ENCODE results near the gene RELCH. TPM values are rescaled to one million over a fixed set of nuclear protein-coding genes. Genes with fewer than 3 reads are reported as not detected.

Gene RELCH
- total RNA-seq, 4 donors from 2014 or later = 37.0 to 117 (median 68.7) TPM

- in situ Hi-C loops (cut with MboI; ENCODE audit: low pct_ligation_motif_present in 1 of 4, low pct_unique_long_range_greater_than_20kb in 1 of 4, low sequenced_read_pairs in 3 of 4) = no loop called here
- no peaks in the 10 kb centered on the region for H3K27me3 ChIP-seq
- no peak overlapping the region for H3K4me3 ChIP-seq
- intact Hi-C loops (cut with DNase I; ENCODE audit: low total_unique reads) = no loop called here
- TF ChIP-seq EP300 (IDR thresholded peaks at IDR 0.05; ENCODE audit: low read depth) (no peak), POLR2A (IDR thresholded peaks at IDR 0.05) (no peak), POLR2AphosphoS5 (IDR thresholded peaks at IDR 0.05) (no peak), CTCF (IDR thresholded peaks at IDR 0.05) (no peak)
- WGBS, 2 donors (ENCODE audit: low coverage in 1 of 2) = 88 to 91% methylated on average over 6 of the region's 6 CpGs
- H3K27ac ChIP-seq = no peak overlapping the region
- no peak for DNase-seq
- H3K36me3 ChIP-seq = peaks cover 0 to 54% (median 1%) of the 10 kb centered on the region in 4 donors
- peaks cover 0 to 10% (median 0%) of the 10 kb centered on the region in 4 donors for H3K4me1 ChIP-seq
- no peaks in the 10 kb centered on the region for H3K9me3 ChIP-seq
Observed at GRCh38 chr18:62280058-62280457, 93.0 kb downstream of the RELCH start.

GRCh38 chr18:62280786-62281185 lies 93.7 kb downstream of the RELCH start:
- no peak overlapping the region for H3K4me3 ChIP-seq
- H3K9me3 ChIP-seq = no peaks in the 10 kb centered on the region
- no peaks in the 10 kb centered on the region for H3K27me3 ChIP-seq
- DNase-seq = no peak
- peaks cover 0 to 55% (median 0%) of the 10 kb centered on the region in 4 donors for H3K36me3 ChIP-seq
- in situ Hi-C loops (cut with MboI; ENCODE audit: low pct_ligation_motif_present in 1 of 4, low pct_unique_long_range_greater_than_20kb in 1 of 4, low sequenced_read_pairs in 3 of 4) = no loop called here
- no peak for TF ChIP-seq POLR2AphosphoS5 (IDR thresholded peaks at IDR 0.05)
- no peak for TF ChIP-seq EP300 (IDR thresholded peaks at IDR 0.05; ENCODE audit: low read depth)
- H3K4me1 ChIP-seq = peaks cover 0 to 14% (median 2%) of the 10 kb centered on the region in 4 donors
- H3K27ac ChIP-seq = no peak overlapping the region
- intact Hi-C loops (cut with DNase I; ENCODE audit: low total_unique reads) = no loop called here
- 63 to 81% methylated on average over 1 of the region's 1 CpG for WGBS, 2 donors (ENCODE audit: low coverage in 1 of 2)

GRCh38 chr18:62281684-62282083 lies 94.6 kb downstream of the RELCH start:
- 53 to 57% methylated on average over 1 of the region's 1 CpG for WGBS, 2 donors (ENCODE audit: low coverage in 1 of 2)
- TF ChIP-seq POLR2AphosphoS5 (IDR thresholded peaks at IDR 0.05) (no peak), POLR2A (IDR thresholded peaks at IDR 0.05) (no peak), CTCF (IDR thresholded peaks at IDR 0.05) (no peak), EP300 (IDR thresholded peaks at IDR 0.05; ENCODE audit: low read depth) (no peak)
- Histone ChIP-seq H3K4me1 (peaks cover 0 to 23% (median 6%) of the 10 kb centered on the region in 4 donors), H3K4me3 (no peak overlapping the region), H3K36me3 (peaks cover 0 to 47% (median 0%) of the 10 kb centered on the region in 4 donors), H3K27me3 (no peaks in the 10 kb centered on the region), H3K27ac (no peak overlapping the region), H3K9me3 (no peaks in the 10 kb centered on the region)
- in situ Hi-C loops (cut with MboI; ENCODE audit: low pct_ligation_motif_present in 1 of 4, low pct_unique_long_range_greater_than_20kb in 1 of 4, low sequenced_read_pairs in 3 of 4) (no loop called here), intact Hi-C loops (cut with DNase I; ENCODE audit: low total_unique reads) (no loop called here)
- DNase-seq = no peak

- Histone ChIP-seq H3K36me3 (peaks cover 0 to 42% (median 0%) of the 10 kb centered on the region in 4 donors), H3K4me1 (peaks cover 0 to 29% (median 10%) of the 10 kb centered on the region in 4 donors), H3K4me3 (no peak overlapping the region), H3K27me3 (no peaks in the 10 kb centered on the region), H3K9me3 (no peaks in the 10 kb centered on the region), H3K27ac (no peak overlapping the region)
- intact Hi-C loops (cut with DNase I; ENCODE audit: low total_unique reads) = no loop called here
- in situ Hi-C loops (cut with MboI; ENCODE audit: low pct_ligation_motif_present in 1 of 4, low pct_unique_long_range_greater_than_20kb in 1 of 4, low sequenced_read_pairs in 3 of 4) = no loop called here
- DNase-seq = no peak
- 73% methylated on average over 2 of the region's 2 CpGs; no CpG with 5 or more reads in 1 of the 2 donors for WGBS, 2 donors (ENCODE audit: low coverage in 1 of 2)
- TF ChIP-seq POLR2AphosphoS5 (IDR thresholded peaks at IDR 0.05) (no peak), POLR2A (IDR thresholded peaks at IDR 0.05) (no peak), CTCF (IDR thresholded peaks at IDR 0.05) (no peak), EP300 (IDR thresholded peaks at IDR 0.05; ENCODE audit: low read depth) (no peak)
Observed at GRCh38 chr18:62282188-62282629, 95.2 kb downstream of the RELCH start.

- peaks cover 0 to 53% (median 24%) of the 10 kb centered on the region in 4 donors for H3K4me1 ChIP-seq
- H3K9me3 ChIP-seq = no peaks in the 10 kb centered on the region
- no peak overlapping the region for H3K4me3 ChIP-seq
- TF ChIP-seq POLR2AphosphoS5 (IDR thresholded peaks at IDR 0.05) = no peak
- no peak for TF ChIP-seq POLR2A (IDR thresholded peaks at IDR 0.05)
- no peak for TF ChIP-seq EP300 (IDR thresholded peaks at IDR 0.05; ENCODE audit: low read depth)
- TF ChIP-seq CTCF (IDR thresholded peaks at IDR 0.05) = no peak
- DNase-seq = no peak
- in situ Hi-C loops (cut with MboI; ENCODE audit: low pct_ligation_motif_present in 1 of 4, low pct_unique_long_range_greater_than_20kb in 1 of 4, low sequenced_read_pairs in 3 of 4) = no loop called here
- H3K27me3 ChIP-seq = no peaks in the 10 kb centered on the region
- WGBS, 2 donors (ENCODE audit: low coverage in 1 of 2) = 99 to 100% methylated on average over 2 to 3 of the region's 3 CpGs
- no peak overlapping the region for H3K27ac ChIP-seq
- intact Hi-C loops (cut with DNase I; ENCODE audit: low total_unique reads) = no loop called here
- peaks cover 0 to 28% (median 0%) of the 10 kb centered on the region in 4 donors for H3K36me3 ChIP-seq
Observed at GRCh38 chr18:62284637-62285036, 97.6 kb downstream of the RELCH start.
